ENCODE data around the gene DLGAP3. TPM values are rescaled to one million over a fixed set of nuclear protein-coding genes. Genes with fewer than 3 reads are reported as not detected.

Gene DLGAP3
- total RNA-seq, 1 donor from 2014 or later, result 5.9 TPM

Other genes with a start within 250 kb of the DLGAP3 start
- gene GJB5, start 174.6 kb downstream of the DLGAP3 start, total RNA-seq, result not detected
- gene GJB4, start 169.9 kb downstream of the DLGAP3 start, total RNA-seq, result not detected
- gene GJB3, start 148.4 kb downstream of the DLGAP3 start, total RNA-seq, result not detected
- 2.2 TPM for gene GJA4, start 136.7 kb downstream of the DLGAP3 start, total RNA-seq
- 7.4 TPM for gene SMIM12, start 69.9 kb downstream of the DLGAP3 start, total RNA-seq
- 2.7 TPM for gene TMEM35B, start 55.7 kb upstream of the DLGAP3 start, total RNA-seq
- 24.1 TPM for gene ZMYM6, start 102.3 kb upstream of the DLGAP3 start, total RNA-seq
- gene ZMYM1, start 149.7 kb upstream of the DLGAP3 start, total RNA-seq, result 23.4 TPM